MV-4-11 (cell line): ENCODE results near the gene PABPC1L2A.
"Not testable (repeated sequence)": the region's sequence is repeated elsewhere in the genome, so short reads cannot be mapped to it uniquely, and the experiment has no call there.

ENCODE experiments used
- DNase-seq: peaks from one replicate; lab custom pipeline; 2025; lab: John Stamatoyannopoulos, UW

PABPC1L2A gene

DNA sequence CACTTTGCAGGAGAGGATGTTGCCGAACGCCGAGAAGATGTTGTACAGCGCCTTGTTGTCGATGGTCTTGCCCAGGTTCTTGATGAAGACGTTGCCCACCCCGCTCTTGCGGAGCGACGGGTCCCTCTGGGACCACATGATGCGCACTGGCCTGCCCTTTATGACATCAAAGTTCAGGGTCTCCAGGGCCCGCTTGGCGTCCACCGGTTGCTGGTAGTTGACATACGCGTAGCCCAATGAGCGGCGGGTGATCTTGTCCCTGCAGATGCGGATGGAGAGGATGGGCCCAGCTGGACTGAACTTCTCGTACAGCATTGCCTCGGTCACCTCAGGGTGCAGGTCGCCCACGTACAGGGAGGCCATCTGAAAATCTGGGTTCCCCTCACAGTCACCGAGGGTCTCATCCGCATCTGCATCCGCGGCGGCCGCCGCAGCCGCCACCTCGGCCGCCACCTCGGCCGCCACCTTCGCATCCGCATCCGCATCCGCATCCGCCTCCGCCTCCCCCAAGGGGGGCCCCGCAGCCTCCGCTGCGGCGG lies at the start of gene PABPC1L2A:
Gene PABPC1L2A, minus strand, starts transcription at position 489 of the 539 bp plus-strand sequence. Its CDS starts 126 bp downstream, at position 363.
- DNase-seq: not testable (repeated sequence)

DNA sequence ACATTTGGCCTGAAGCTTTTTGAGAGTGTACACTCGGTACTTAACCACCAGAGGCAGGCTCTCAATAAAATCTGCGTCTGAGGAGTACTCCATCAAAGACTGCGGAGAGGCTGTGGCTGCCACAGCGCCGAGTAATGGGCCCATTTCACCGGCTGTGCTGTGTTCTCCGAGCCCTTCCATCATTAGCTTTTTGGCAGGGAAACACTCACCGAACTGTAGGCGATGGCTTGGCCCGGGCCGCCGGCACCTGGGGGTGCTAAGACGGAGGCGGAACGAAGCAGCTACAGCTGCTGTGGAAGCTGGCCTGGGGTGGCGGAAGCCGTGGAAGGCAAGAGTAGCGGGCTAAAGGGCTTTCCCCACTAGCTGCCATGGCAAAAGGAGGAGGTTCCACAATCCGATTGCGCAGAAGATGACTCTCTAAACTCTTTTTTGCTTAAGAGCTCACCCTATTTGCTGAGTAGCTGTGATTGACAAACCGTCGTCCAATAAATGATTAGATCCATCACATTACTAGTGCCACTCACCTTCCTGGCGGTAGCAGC lies 48.5 kb upstream of the PABPC1L2A start:
- DNase-seq: no peak

DNA sequence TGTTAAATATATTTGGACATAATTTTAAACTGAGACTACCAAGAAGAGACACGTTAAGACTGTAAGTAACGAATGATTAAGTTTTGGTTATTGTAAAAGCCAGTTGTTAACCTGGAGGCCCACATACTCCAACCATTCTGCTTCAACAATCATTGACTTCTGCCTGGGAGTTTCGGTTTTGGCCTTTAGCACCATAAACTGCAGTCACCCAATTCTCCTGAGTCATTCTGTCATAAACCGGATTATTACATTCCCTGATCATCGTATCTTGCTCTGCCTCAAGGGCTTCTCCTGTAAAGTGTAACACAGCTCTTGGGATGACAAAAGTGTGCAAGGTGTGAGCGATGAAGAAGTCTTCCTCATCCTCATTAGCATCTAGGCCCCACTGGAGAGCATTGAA lies 46.9 kb upstream of the PABPC1L2A start:
- no peak for DNase-seq

DNA sequence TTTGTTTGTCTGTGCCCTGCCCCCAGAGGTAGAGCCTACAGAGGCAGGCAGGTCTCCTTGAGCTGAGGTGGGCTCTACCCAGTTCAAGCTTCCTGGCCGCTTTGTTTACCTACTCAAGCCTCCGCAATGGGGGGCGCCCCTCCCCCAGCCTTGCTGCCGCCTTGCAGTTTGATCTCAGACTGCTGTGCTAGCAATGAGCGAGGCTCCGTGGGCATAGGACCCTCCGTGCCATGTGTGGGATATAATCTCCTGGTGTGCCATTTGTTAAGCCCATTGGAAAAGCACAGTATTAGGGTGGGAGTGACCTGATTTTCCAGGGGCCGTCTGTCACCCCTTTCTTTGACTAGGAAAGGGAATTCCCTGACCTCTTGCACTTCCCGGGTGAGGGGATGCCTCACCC lies 20.2 kb upstream of the PABPC1L2A start:
- not testable (repeated sequence) for DNase-seq

DNA sequence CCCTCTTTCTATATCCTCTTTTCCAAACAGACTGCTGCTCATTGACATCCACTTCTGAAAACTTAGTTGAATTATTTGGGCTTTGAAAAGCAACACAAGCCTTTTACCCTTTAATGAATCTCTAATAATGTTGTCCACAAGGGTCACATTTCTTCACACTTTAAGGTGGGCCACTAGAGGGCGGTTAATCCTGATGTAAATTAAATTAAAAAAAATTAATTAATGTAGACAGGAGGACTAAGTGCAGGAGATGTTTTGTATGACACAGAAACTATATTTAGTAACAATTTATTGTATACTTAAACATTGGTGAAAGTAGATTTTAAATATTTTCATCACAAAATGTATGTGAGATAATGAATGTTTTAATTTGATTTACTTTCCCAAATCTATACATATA lies 7.5 kb upstream of the PABPC1L2A start:
- not testable (repeated sequence) for DNase-seq

DNA sequence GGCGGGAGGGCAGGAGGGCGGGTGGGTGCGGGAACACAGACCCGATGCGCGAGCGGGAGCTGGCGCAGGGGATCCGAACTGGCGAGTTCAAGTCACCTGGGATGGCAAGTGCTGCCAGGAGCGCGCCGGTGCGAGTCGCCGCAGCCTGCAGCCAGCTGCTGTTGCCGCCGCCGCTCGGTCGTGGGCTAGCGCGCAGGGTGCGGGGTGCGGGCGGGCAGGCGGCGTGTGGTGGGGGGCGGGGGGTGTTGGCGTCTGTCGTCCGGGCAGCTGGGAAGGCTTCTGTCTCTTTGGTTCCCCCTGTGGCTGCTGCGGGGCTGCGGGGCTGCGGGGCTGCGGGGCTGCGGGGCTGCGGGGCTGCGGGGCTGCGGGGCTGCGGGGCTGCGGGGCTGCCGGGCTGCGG lies 572 bp upstream of the PABPC1L2A start:
- not testable (repeated sequence) for DNase-seq

DNA sequence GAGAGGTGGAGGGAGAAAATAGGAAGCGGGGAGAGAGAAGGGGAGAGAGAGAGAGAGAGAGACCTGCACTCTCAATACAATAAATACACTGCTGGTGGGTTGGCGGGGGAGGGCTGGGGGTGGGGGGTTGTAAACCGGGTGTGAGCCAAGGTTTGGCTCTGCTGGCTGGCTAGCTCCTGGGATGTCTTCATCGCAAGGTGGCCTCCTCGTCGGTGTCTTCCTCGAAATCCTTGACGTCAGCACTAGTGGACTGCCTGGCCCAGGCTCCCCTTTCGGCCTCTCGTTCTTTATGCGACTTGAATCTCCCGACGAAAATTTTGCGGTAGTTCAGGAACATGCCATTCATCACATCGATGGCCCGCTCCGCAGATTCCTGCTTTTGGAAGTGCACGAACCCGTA lies 715 bp downstream of the PABPC1L2A start:
- DNase-seq: not testable (repeated sequence)

DNA sequence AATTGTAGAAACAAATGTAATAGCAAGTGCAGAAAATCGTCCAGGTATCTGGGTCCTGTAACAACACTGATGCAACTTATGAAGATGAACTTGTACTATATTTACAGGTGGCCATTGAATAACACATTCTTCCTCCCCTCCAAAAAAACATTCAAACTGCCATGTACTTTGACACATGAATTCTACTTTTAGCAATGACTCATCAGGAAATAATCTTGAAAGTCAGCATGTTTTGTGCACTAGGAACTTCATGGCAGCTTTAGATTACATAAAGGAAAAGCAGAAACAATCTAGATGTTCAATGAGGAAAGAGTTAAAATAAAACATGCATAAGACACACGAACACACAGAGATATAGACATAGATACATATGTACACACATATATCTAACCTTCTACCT lies 2.5 kb downstream of the PABPC1L2A start:
- DNase-seq: no peak

DNA sequence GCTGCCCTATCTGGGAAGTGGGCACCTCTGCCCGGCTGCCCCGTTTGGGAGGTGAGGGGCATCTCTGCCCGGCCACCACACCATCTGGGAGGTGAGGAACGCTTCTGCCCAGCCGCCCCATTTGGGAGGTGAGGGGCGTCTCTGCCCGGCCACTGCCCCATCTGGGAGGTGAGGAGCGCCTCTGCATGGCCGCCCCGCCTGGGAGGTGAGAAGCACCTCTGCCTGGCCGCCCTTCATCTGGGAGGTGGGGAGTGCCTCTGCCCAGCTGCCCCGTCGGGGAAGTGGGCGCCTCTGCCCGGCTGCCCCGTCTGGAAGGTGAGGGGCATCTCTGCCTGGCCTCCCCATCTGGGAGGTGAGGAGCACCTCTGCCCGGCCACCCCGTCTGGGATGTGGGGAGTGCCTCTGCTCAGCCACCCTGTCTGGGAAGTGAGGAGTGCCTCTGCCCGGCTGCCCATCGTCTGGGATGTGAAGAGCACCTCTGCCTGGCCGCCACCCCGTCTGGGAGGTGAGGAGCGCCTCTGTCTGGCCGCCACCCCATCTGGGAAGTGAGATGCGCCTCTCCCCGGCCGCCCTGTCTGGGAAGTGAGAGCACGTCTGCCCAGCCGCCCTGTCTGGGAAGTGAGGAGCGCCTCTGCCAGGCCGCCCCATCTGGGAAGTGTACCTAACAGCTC lies 9.8 kb downstream of the PABPC1L2A start:
- DNase-seq: no peak

DNA sequence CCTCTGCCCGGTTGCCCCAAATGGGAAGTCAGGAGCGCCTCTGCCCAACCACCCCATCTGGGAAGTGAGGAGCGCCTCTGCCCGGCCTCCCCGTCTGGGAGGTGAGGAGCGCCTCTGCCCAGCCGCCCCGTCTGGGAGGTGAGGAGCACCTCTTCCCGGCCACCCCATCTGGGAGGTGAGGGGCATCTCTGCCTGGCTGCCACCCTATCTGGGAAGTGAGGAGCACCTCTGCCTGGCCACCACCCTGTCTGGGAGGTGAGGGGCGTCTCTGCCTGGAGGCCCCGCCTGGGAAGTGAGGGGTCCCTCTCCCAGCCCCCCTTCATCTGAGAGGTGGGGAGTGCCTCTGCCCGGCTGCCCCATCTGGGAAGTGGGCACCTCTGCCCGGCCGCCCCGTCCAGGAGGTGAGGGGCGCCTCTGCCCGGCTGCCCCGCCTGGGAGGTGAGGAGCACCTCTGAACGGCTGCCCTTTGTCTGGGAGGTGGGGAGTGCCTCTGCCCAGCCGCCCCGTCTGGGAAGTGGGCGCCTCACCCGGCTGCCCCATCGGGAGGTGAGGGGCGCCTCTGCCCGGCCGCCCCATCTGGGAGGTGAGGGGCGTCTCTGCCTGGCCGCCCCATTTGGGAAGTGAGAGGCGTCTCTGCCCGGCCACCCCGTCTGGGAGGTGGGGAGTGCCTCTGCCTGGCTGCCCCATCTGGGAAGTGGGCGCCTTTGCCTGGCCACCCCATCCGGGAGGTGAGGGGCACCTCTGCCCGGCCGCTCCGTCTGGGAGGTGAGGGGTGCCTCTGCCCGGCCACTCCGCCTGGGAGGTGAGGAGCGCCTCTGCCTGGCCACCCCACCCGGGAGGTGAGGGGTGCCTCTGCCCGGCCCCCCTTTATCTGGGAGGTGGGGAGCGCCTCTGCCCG lies 10.6 kb downstream of the PABPC1L2A start:
- DNase-seq: no peak

DNA sequence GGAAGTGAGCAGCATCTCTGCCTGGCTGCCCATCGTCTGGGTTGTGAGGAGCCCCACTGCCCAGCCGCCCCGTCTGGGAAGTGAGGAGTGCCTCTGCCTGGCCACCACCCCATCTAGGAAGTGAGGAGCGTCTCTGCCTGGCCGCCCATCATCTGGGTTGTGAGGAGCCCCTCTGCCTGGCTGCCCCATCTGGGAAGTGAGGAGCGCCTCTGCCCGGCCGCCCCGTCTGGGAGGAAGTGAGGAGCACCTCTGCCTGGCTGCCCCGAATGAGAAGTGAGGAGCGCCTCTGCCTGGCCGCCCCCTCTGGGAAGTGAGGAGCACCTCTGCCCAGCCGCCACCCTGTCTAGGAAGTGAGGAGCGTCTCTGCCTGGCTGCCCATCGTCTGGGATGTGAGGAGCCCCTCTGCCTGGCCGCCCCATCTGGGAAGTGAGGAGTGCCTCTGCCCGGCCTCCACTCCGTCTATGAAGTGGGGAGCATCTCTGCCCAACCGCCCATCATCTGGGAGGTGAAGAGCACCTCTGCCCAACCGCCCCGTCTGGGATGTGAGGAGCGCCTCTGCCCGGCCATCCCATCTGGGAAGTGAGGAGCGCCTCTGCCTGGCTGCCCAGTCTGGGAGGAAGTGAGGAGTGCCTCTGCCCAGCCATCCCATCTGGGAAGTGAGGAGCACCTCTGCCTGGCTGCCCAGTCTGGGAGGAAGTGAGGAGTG lies 11.4 kb downstream of the PABPC1L2A start:
- not testable (repeated sequence) for DNase-seq

DNA sequence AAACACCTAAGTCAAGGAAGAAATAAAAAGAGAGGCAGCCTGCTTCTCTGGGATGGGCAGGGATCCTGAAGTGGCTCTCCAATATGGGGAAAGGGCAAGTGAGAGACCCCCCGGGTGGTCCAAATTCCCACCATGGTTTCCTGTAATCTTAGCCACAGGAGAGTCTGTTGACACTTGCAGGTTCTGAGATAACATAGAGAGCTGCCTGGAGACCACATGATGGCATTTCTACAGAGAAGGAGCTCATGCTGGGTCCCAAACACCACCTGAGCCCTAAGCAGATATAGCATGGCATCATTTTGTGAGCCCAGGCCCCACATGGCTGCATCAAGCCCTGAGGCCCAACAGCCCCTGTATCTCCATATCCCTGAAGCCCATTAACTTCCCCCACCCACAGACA lies 50.4 kb downstream of the PABPC1L2A start:
- DNase-seq: no peak
